Bronchial smooth muscle cell (primary cell): ENCODE results near the gene USP47. TPM values are rescaled to one million over a fixed set of nuclear protein-coding genes. Genes with fewer than 3 reads are reported as not detected.

Source experiments
- total RNA-seq: library from RNA; depleted of rRNA; stranded (reverse); fragments of >200 nt; gene quantifications from 2 replicates; pipeline ENCODE4 v1.2.1, GENCODE V29; 2014

Gene USP47
- total RNA-seq: 65.9 and 87.8 TPM in 2 replicates

DNA sequence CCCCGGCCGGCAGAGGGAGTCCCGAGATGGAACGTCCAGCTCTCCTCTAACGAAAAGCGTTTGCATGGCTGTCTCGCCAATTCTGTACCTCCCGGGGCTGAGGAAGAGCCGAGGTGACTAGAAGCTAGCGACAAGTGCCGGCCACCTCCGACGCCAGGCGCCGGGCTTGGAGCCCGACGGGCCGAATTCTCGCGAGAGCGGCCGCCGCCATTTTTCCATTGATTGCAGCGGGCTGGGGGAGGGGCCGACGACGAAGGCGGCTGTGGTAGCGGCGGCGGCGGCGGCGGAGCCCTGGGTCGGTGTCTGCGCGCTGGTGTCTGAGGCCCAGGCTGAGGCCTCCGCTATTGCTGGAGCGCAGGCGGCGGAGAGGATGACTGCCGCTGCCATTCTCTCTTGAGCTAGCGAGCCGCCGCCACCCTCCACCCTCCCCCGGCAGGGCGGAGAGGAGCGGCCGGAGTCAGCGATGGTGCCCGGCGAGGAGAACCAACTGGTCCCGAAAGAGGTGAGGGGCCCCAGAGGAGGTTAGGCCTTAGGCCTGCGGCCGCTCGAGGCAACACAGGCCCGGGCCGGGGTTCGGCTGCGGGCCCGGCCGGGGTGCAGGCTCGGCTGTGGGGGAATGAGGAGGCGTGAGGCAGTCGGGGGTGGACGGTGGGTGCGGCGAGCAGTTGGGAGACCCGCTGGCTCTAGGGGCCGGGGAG is at the start of gene USP47:
Gene USP47, plus strand, starts transcription at position 250 of the 698 bp plus-strand sequence. Its CDS starts 214 bp downstream, at position 464.

DNA sequence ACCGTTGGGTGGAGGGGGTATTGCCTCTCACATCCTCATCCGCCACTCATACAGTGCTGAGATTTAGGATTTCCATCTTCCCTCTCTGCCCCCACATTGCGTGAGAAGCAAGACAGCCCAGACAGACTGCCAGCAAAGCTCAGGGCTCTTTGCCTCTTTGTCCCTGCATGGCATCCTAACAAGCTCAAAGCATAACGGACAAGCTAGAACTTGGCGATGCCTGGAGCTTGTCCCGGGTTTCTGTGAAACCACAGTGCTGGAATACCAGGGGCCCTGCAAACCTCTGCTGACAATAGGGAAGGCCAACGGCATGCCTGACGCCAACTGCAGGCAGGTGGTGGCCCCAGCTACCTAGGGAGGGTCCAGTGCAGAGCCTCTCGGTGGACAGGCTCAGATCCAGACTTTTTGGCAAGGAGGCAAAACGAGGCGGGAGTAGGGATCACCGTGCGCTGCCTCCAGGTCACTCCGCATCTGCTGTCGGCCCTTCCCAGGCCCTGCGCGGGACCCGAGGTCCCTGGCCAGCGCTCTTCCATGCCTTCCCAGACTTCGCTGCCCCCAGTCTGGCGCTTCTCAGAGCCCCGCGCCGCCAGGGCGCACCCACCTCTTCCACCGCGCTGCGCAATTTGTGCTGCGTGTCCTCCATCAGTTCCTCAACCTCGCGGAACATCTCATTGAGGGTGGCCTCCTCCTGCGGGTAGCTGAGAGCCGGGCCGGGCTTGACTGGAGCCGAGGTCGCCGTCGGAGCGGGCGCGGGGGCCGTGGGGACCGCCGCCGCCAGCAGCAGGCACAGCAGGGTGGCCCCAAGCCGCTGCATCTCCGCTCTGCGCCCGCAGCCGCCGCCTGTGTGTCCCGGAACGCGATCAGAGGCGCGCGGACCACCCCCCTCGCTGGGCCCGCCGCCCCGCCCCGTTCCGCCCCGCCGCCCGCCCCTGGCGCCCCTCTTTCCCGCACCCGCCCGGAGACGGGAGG is 166.3 kb downstream of the USP47 start, which contains the start of gene DKK3:
Gene DKK3, minus strand, starts transcription at position 858 of the 969 bp plus-strand sequence. Its CDS starts 44 bp downstream, at position 814.

Other genes starting within 250 kb of the USP47 start
- gene GALNT18, start 220.0 kb upstream of the USP47 start, total RNA-seq: 0.94 and 0.95 TPM in 2 replicates
- gene DKK3, start 166.7 kb downstream of the USP47 start, total RNA-seq: 441 and 695 TPM in 2 replicates